HFF-Myc (cell line): Measurements from ENCODE around the gene TMEM238.

Experiments
- DNase-seq: peaks from one replicate; pipeline ENCODE4 v3.0.0-alpha.2; 2011; ENCODE audit warnings: low read depth; ENCODE audit errors: extremely low read depth
- H3K4me3 ChIP-seq: replicated peaks from 2 replicates; pipeline ENCODE4 v1.5.1; 2011; ENCODE audit warnings: low read depth, mild to moderate bottlenecking, control low read depth, low read length
- CTCF ChIP-seq: IDR thresholded peaks from 2 replicates; pipeline ENCODE4 v1.5.1; 2012; ENCODE audit warnings: mild to moderate bottlenecking, low read depth, low read length, control low read depth; ENCODE audit errors: missing control alignments

The TMEM238 gene

GRCh38 chr19:55348317-55349034 lies 35.6 kb downstream of the TMEM238 start:
- no peak for DNase-seq
- no peak overlapping the region for H3K4me3 ChIP-seq
- no peak for TF ChIP-seq CTCF

GRCh38 chr19:55347442-55348009 lies 36.6 kb downstream of the TMEM238 start:
- no peak overlapping the region for H3K4me3 ChIP-seq
- DNase-seq: no peak
- TF ChIP-seq CTCF: no peak

- DNase-seq: no peak
- TF ChIP-seq CTCF: no peak
- H3K4me3 ChIP-seq: no peak overlapping the region
Measured at GRCh38 chr19:55346725-55347441, 37.2 kb downstream of the TMEM238 start.

- no peak overlapping the region for H3K4me3 ChIP-seq
- no peak for TF ChIP-seq CTCF
- DNase-seq: no peak
Measured at GRCh38 chr19:55345818-55346724, 38.0 kb downstream of the TMEM238 start.

- DNase-seq: no peak
- TF ChIP-seq CTCF: no peak
- no peak overlapping the region for H3K4me3 ChIP-seq
Measured at GRCh38 chr19:55345101-55345817, 38.8 kb downstream of the TMEM238 start.

- no peak for DNase-seq
- no peak for TF ChIP-seq CTCF
Measured at GRCh38 chr19:55344444-55344843, 39.6 kb downstream of the TMEM238 start.

More at GRCh38 chr19:55344444-55344843, 39.6 kb downstream of the TMEM238 start:
- H3K4me3 ChIP-seq: no peak overlapping the region
